ENCODE data around the gene SUN1.
"Not testable (repeated sequence)": the region's sequence is repeated elsewhere in the genome, so short reads cannot be mapped to it uniquely, and the experiment has no call there.

The SUN1 gene

DNA sequence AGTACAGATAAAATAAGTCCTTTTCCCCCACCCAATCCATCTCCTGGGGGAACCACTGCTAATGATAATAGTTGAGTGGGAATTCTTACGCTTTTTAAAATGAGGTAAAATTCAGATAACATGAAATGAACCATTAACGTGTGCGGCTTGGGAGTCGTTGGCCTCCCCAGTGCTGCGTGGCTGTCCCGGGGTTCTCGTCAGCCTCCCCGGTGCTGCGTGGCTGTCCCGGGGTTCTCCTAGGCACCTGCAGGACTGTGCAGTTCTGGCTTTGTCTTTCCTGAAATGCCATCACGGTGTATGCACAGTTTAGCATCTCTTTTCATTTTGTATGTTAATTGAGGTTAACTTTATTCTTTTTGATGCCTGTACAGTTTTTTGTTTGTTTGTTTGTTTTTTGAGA is 13.5 kb downstream of the SUN1 start:
- no peaks in the 10 kb centered on the region for H3K27me3 ChIP-seq (ENCODE audit: control insufficient read depth in 1 of 2, insufficient read depth in 2 of 2, low read length in 2 of 2)
- no peaks in the 10 kb centered on the region for H3K9me3 ChIP-seq (ENCODE audit: control insufficient read depth in 2 of 2, low read length in 2 of 2)
- no peak overlapping the region for H3K4me3 ChIP-seq (ENCODE audit: low read length in 2 of 2)
- no peak overlapping the region for H3K9ac ChIP-seq (ENCODE audit: low read length in 2 of 2)
- H3K4me1 ChIP-seq (ENCODE audit: control insufficient read depth, insufficient read depth, low read length), result peaks cover 28% of the 10 kb centered on the region
- peaks cover 32 to 35% of the 10 kb centered on the region in 2 donors for H3K36me3 ChIP-seq (ENCODE audit: control insufficient read depth in 2 of 2, insufficient read depth in 2 of 2, low read length in 2 of 2)
- no peak overlapping the region for H3K27ac ChIP-seq (ENCODE audit: low read length)

DNA sequence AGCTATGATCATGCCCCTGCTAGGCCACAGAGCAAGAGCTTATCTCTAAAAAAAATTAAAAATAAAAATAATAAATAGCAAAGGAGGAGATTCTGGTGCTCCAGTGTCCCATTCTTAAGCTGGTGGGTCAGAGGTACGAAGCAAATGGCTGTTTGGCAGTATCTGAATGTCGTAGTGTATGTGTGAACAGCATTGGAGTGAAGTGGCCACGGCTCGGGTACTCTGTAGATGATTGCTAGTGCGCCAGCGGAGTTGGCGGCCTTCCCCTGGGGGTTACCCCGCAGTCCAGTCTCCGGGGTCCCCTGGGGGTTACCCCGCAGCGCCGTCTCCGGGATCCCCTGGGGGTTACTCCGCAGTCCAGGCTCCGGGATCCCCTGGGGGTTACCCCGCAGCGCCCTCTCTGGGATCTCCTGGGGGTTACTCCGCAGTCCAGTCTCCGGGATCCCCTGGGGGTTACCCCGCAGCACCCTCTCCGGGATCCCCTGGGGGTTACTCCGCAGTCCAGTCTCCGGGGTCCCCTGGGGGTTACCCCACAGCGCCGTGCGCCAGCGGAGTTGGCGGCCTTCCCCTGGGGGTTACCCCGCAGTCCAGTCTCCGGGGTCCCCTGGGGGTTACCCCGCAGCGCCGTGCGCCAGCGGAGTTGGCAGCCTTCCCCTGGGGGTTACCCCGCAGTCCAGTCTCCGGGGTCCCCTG is 14.8 kb downstream of the SUN1 start:
- not testable (repeated sequence) for H3K9me3 ChIP-seq (ENCODE audit: control insufficient read depth in 2 of 2, low read length in 2 of 2); H3K4me3 ChIP-seq (ENCODE audit: low read length in 2 of 2); H3K27me3 ChIP-seq (ENCODE audit: control insufficient read depth in 1 of 2, insufficient read depth in 2 of 2, low read length in 2 of 2); H3K9ac ChIP-seq (ENCODE audit: low read length in 2 of 2); H3K27ac ChIP-seq (ENCODE audit: low read length)
- Histone ChIP-seq H3K36me3 (ENCODE audit: control insufficient read depth in 2 of 2, insufficient read depth in 2 of 2, low read length in 2 of 2) (peaks cover 32 to 44% of the 10 kb centered on the region in 2 donors), H3K4me1 (ENCODE audit: control insufficient read depth, insufficient read depth, low read length) (peaks cover 22% of the 10 kb centered on the region)

DNA sequence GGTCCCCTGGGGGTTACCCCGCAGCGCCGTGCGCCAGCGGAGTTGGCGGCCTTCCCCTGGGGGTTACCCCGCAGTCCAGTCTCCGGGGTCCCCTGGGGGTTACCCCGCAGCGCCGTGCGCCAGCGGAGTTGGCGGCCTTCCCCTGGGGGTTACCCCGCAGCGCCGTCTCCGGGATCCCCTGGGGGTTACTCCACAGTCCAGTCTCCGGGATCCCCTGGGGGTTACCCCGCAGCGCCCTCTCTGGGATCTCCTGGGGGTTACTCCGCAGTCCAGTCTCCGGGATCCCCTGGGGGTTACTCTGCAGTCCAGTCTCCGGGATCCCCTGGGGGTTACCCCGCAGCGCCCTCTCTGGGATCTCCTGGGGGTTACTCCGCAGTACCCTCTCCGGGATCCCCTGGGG is 15.5 kb downstream of the SUN1 start:
- not testable (repeated sequence) for H3K4me3 ChIP-seq (ENCODE audit: low read length in 2 of 2)
- H3K36me3 ChIP-seq (ENCODE audit: control insufficient read depth in 2 of 2, insufficient read depth in 2 of 2, low read length in 2 of 2), result peaks cover 34 to 46% of the 10 kb centered on the region in 2 donors

DNA sequence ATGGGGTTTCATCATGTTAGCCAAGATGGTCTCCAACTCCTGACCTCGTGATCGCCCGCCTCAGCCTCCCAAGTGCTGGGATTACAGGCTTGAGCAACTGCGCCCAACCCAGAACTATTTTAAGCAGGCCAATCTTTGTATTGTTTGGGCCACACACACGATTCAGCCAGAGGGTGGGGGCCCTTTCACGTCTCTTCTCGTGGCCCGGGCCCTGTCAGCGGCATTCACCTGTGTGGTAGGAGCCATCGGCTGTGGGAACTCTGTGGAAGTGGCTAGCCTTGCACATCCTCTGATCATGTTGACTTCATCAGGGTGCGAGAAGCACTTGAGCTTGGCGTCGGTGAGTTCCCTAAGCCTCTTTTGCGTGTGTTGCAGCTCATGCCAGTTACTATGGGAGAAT is 16.9 kb downstream of the SUN1 start:
- peaks cover 2% of the 10 kb centered on the region for H3K4me1 ChIP-seq (ENCODE audit: control insufficient read depth, insufficient read depth, low read length)
- no peak overlapping the region for H3K4me3 ChIP-seq (ENCODE audit: low read length in 2 of 2)
- peaks cover 41 to 52% of the 10 kb centered on the region in 2 donors for H3K36me3 ChIP-seq (ENCODE audit: control insufficient read depth in 2 of 2, insufficient read depth in 2 of 2, low read length in 2 of 2)
- H3K9me3 ChIP-seq (ENCODE audit: control insufficient read depth in 2 of 2, low read length in 2 of 2), result no peaks in the 10 kb centered on the region
- H3K9ac ChIP-seq (ENCODE audit: low read length in 2 of 2), result no peak overlapping the region
- H3K27ac ChIP-seq (ENCODE audit: low read length), result no peak overlapping the region
- no peaks in the 10 kb centered on the region for H3K27me3 ChIP-seq (ENCODE audit: control insufficient read depth in 1 of 2, insufficient read depth in 2 of 2, low read length in 2 of 2)

More for the DNA sequence above, 15.5 kb downstream of the SUN1 start:
- not testable (repeated sequence) for H3K9ac ChIP-seq (ENCODE audit: low read length in 2 of 2); H3K9me3 ChIP-seq (ENCODE audit: control insufficient read depth in 2 of 2, low read length in 2 of 2); H3K27ac ChIP-seq (ENCODE audit: low read length); H3K27me3 ChIP-seq (ENCODE audit: control insufficient read depth in 1 of 2, insufficient read depth in 2 of 2, low read length in 2 of 2)
- peaks cover 16% of the 10 kb centered on the region for H3K4me1 ChIP-seq (ENCODE audit: control insufficient read depth, insufficient read depth, low read length)

DNA sequence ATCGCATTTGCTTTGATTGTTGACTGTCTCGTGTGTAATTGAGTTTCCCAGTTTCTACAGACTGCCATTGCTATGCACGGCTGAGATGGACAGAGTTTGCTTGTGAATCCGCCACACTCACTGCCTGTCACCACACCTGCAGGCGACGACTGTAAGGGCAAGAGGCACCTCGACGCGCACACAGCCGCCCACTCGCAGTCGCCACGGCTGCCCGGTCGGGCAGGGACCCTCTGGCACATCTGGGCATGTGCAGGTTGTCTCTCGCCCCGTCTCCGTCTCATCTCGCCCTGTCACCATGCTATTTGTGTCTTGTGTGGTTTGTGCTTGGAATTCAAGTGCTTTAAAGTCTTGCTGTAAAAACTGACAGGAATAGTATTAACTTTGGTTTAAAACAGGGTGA is 17.5 kb downstream of the SUN1 start:
- peaks cover 40 to 48% of the 10 kb centered on the region in 2 donors for H3K36me3 ChIP-seq (ENCODE audit: control insufficient read depth in 2 of 2, insufficient read depth in 2 of 2, low read length in 2 of 2)
- H3K27me3 ChIP-seq (ENCODE audit: control insufficient read depth in 1 of 2, insufficient read depth in 2 of 2, low read length in 2 of 2), result no peaks in the 10 kb centered on the region
- no peak overlapping the region for H3K9ac ChIP-seq (ENCODE audit: low read length in 2 of 2)
- peaks cover 2% of the 10 kb centered on the region for H3K4me1 ChIP-seq (ENCODE audit: control insufficient read depth, insufficient read depth, low read length)
- H3K4me3 ChIP-seq (ENCODE audit: low read length in 2 of 2), result no peak overlapping the region
- no peak overlapping the region for H3K27ac ChIP-seq (ENCODE audit: low read length)
- H3K9me3 ChIP-seq (ENCODE audit: control insufficient read depth in 2 of 2, low read length in 2 of 2), result no peaks in the 10 kb centered on the region

DNA sequence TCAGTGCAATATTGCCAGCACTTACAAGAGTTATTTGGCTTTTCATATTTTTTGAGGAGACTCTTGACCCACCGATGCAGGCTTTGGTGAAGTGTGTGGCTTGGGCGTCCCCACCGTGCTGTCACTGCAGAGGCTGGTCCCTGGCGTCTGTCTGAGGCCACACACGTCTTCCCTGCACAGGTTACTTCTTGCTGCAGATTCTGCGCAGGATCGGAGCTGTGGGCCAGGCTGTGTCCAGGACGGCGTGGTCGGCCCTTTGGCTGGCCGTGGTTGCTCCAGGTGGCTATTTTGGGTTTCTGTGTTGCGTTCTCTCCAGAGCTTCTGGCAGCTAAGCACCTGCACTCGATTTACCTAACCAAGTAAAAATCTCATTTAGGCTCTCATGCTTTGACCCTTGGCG is 18.9 kb downstream of the SUN1 start:
- Histone ChIP-seq H3K4me3 (ENCODE audit: low read length in 2 of 2) (no peak overlapping the region), H3K9ac (ENCODE audit: low read length in 2 of 2) (no peak overlapping the region), H3K36me3 (ENCODE audit: control insufficient read depth in 2 of 2, insufficient read depth in 2 of 2, low read length in 2 of 2) (peaks cover 50 to 54% of the 10 kb centered on the region in 2 donors), H3K9me3 (ENCODE audit: control insufficient read depth in 2 of 2, low read length in 2 of 2) (no peaks in the 10 kb centered on the region), H3K4me1 (ENCODE audit: control insufficient read depth, insufficient read depth, low read length) (peaks cover 2% of the 10 kb centered on the region), H3K27me3 (ENCODE audit: control insufficient read depth in 1 of 2, insufficient read depth in 2 of 2, low read length in 2 of 2) (no peaks in the 10 kb centered on the region), H3K27ac (ENCODE audit: low read length) (no peak overlapping the region)

DNA sequence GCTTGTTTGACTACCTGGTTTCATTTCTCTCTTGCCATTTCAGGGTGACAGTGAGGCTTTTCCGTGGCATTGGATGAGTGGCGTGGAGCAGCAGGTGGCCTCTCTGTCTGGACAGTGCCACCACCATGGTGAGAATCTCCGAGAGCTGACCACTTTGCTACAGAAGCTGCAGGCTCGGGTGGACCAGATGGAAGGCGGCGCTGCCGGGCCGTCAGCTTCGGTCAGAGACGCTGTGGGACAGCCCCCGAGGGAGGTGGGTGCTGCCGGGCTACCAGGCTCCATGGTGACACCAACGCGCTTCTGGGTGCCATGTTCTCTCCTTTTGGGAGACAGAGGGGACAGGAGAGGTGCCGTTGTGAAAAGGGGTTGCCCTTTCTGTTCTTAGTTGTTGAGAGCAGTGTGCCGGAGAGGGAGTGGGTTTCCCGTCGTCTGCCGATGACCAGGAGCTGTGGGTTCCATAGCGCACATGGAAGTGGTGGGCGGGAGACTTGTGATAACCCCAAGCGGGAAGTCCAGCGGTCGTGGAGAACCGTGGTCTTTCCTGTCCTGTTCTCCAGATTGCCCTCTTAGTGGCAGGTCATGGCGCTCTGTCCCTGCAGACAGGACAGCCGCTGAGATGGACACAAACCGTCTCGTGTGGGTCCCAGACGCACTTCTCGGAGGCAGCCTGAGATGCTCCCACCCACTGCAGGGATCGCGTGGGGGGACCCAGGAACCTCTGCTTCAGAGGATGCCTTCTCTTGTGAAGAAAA is 21.3 kb downstream of the SUN1 start:
- Histone ChIP-seq H3K9ac (ENCODE audit: low read length in 2 of 2) (no peak overlapping the region), H3K9me3 (ENCODE audit: control insufficient read depth in 2 of 2, low read length in 2 of 2) (no peaks in the 10 kb centered on the region), H3K4me1 (ENCODE audit: control insufficient read depth, insufficient read depth, low read length) (peaks cover 2% of the 10 kb centered on the region), H3K4me3 (ENCODE audit: low read length in 2 of 2) (no peak overlapping the region), H3K27me3 (ENCODE audit: control insufficient read depth in 1 of 2, insufficient read depth in 2 of 2, low read length in 2 of 2) (no peaks in the 10 kb centered on the region), H3K36me3 (ENCODE audit: control insufficient read depth in 2 of 2, insufficient read depth in 2 of 2, low read length in 2 of 2) (peaks cover 65 to 71% of the 10 kb centered on the region in 2 donors), H3K27ac (ENCODE audit: low read length) (no peak overlapping the region)

DNA sequence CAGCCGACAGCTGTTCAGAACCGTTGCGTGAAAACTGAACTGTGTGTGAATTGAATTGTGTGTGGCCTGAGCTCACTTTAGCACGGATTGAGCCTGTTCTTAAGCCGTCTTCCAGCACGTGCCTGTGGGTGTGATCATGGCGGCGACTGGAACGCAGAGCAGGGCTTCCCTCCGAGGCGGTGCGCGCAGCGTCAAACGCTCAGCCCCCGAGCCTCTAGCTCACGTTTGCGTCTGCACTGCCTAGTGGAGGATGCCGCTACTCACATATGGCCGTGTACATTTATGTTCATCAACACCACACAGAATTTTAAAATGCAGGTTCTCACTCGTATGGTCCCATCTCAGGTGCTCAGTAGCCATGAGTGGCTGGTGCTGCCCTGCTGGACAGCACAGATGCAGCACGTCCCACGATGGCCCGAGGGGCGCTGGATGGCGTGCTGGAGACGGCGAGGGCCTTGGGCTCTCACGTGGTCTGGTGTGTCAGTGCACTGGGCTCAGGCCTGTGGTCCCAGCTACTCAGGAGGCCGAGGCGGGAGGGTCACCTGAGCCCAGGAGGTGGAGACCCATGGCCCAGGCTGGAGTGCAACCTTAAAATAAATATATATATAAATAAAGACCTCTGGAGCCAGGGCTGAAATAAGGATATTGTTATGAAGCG is 22.0 kb downstream of the SUN1 start:
- H3K27ac ChIP-seq (ENCODE audit: low read length), result no peak overlapping the region
- no peaks in the 10 kb centered on the region for H3K9me3 ChIP-seq (ENCODE audit: control insufficient read depth in 2 of 2, low read length in 2 of 2)
- H3K4me3 ChIP-seq (ENCODE audit: low read length in 2 of 2), result no peak overlapping the region
- H3K4me1 ChIP-seq (ENCODE audit: control insufficient read depth, insufficient read depth, low read length), result peaks cover 2% of the 10 kb centered on the region
- H3K9ac ChIP-seq (ENCODE audit: low read length in 2 of 2), result no peak overlapping the region
- H3K36me3 ChIP-seq (ENCODE audit: control insufficient read depth in 2 of 2, insufficient read depth in 2 of 2, low read length in 2 of 2), result peaks cover 68 to 72% of the 10 kb centered on the region in 2 donors
- no peaks in the 10 kb centered on the region for H3K27me3 ChIP-seq (ENCODE audit: control insufficient read depth in 1 of 2, insufficient read depth in 2 of 2, low read length in 2 of 2)

DNA sequence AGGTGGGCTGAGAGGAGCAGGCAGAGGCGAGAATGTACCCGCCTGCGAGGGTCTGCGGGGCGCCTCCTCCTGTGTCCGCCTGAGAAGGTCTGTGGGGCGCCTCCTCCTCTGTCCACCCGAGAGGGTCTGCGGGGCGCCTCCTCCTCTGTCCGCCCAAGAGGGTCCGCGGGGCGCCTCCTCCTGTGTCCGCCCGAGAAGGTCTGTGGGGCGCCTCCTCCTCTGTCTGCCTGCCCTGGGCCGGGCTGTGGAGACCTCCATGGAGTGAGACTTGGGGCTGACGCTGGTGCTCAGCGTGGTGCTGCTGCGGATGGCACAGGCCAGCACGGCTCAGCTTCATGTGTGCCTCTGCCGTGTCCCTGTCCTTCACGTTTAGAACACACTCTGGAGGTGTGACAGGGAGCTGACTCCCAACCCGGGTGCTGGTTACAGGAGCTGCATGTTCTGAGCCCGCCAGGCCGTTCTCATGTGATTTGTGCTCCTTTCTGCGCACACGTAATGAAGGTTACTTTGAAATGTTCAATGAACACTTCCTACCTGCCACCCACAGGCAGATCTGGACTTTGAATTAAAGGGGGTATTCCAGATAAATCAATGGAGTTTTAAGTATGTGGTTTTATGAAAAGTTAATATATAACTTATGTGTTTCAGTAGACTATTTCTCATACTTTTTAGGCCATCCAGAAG is 23.6 kb downstream of the SUN1 start:
- H3K27me3 ChIP-seq (ENCODE audit: control insufficient read depth in 1 of 2, insufficient read depth in 2 of 2, low read length in 2 of 2), result no peaks in the 10 kb centered on the region
- H3K4me1 ChIP-seq (ENCODE audit: control insufficient read depth, insufficient read depth, low read length), result peaks cover 2% of the 10 kb centered on the region
- no peak overlapping the region for H3K27ac ChIP-seq (ENCODE audit: low read length)
- H3K9me3 ChIP-seq (ENCODE audit: control insufficient read depth in 2 of 2, low read length in 2 of 2), result no peaks in the 10 kb centered on the region
- H3K36me3 ChIP-seq (ENCODE audit: control insufficient read depth in 2 of 2, insufficient read depth in 2 of 2, low read length in 2 of 2), result peaks cover 76 to 81% of the 10 kb centered on the region in 2 donors
- no peak overlapping the region for H3K4me3 ChIP-seq (ENCODE audit: low read length in 2 of 2)
- H3K9ac ChIP-seq (ENCODE audit: low read length in 2 of 2), result no peak overlapping the region

DNA sequence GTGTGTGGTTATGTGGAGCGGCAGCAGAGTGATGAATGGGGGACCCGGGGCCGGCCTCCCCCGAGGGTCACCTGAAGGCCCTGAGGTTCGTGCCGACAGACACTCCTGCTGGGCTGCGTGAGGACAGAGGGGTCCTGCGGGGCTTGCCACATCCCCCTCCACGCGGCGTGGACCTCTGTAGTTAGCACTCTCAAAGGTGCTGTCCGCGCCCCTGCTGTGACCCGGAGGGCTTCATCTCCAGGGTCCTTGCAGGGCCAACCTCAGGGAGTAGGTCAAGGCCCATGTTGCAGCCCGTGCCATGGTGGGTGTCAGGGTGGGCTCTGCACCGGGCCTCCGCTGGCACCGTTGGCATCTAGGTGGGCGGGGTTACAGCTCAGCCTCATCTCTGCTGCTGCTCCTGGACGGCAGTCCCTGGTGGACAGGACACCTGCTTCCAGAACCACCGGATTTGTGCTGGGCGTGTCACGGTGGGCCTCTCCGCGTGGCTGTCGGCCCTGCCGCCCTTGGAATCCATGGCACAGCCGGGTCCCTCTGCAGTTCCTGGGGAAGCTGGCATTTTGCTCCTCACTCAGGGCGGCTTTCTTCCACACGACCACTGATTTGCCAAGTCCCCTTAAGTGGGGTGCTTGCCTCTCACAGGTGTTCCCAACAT is 24.3 kb downstream of the SUN1 start:
- Histone ChIP-seq H3K36me3 (ENCODE audit: control insufficient read depth in 2 of 2, insufficient read depth in 2 of 2, low read length in 2 of 2) (peaks cover 82 to 83% of the 10 kb centered on the region in 2 donors), H3K9ac (ENCODE audit: low read length in 2 of 2) (no peak overlapping the region), H3K27me3 (ENCODE audit: control insufficient read depth in 1 of 2, insufficient read depth in 2 of 2, low read length in 2 of 2) (no peaks in the 10 kb centered on the region), H3K27ac (ENCODE audit: low read length) (no peak overlapping the region), H3K9me3 (ENCODE audit: control insufficient read depth in 2 of 2, low read length in 2 of 2) (no peaks in the 10 kb centered on the region), H3K4me1 (ENCODE audit: control insufficient read depth, insufficient read depth, low read length) (peaks cover 1% of the 10 kb centered on the region), H3K4me3 (ENCODE audit: low read length in 2 of 2) (no peak overlapping the region)

Measured in stomach smooth muscle (tissue), 2 donors.